ENCODE measurements around the gene KIFBP. TPM values are rescaled to one million over a fixed set of nuclear protein-coding genes. Genes with fewer than 3 reads are reported as not detected.
"Not testable (repeated sequence)": the region's sequence is repeated elsewhere in the genome, so short reads cannot be mapped to it uniquely, and the experiment has no call there.

Gene KIFBP
- total RNA-seq, 2 experiments from 2014 or later: 23.0 to 25.2 TPM

- ChIA-PET POLR2A (no interaction called here), CTCF (no interaction called here)
- Mint-ChIP-seq H3K4me1 (ENCODE audit: low read depth) (peaks cover 37% of the 10 kb centered on the region), H3K36me3 (peaks cover 72% of the 10 kb centered on the region), H3K27ac (no peak overlapping the region), H3K4me3 (no peak overlapping the region), H3K27me3 (no peaks in the 10 kb centered on the region), H3K9me3 (no peaks in the 10 kb centered on the region)
- DNase-seq: no peak
- intact Hi-C loops (cut with micrococcal nuclease): no loop called here
Measured at GRCh38 chr10:68963151-68963550, 25.5 kb upstream of the KIFBP start.

- DNase-seq: no peak
- ChIA-PET POLR2A (no interaction called here), CTCF (no interaction called here)
- H3K36me3 Mint-ChIP-seq: peaks cover 64% of the 10 kb centered on the region
- intact Hi-C loops (cut with micrococcal nuclease): no loop called here
- no peak overlapping the region for H3K27ac Mint-ChIP-seq
- no peak overlapping the region for H3K4me3 Mint-ChIP-seq
- no peaks in the 10 kb centered on the region for H3K9me3 Mint-ChIP-seq
- H3K27me3 Mint-ChIP-seq: no peaks in the 10 kb centered on the region
- H3K4me1 Mint-ChIP-seq (ENCODE audit: low read depth): peaks cover 10% of the 10 kb centered on the region
Measured at GRCh38 chr10:68973975-68974374, 14.6 kb upstream of the KIFBP start.

GRCh38 chr10:68975936-68976473 lies 12.6 kb upstream of the KIFBP start:
- H3K4me3 Mint-ChIP-seq; DNase-seq; H3K4me1 Mint-ChIP-seq (ENCODE audit: low read depth); intact Hi-C loops (cut with micrococcal nuclease); H3K27me3 Mint-ChIP-seq; H3K9me3 Mint-ChIP-seq: not testable (repeated sequence)
- CTCF ChIA-PET: interaction anchor here (1.1 kb wide), 1 partner anchor 12 kb away, joined by 3 read pairs; the partner anchor contains the start of gene KIFBP
- POLR2A ChIA-PET: interaction anchor here (0.7 kb wide), 1 partner anchor 19 kb away, joined by 6 read pairs; no protein-coding TSS in a partner anchor
- Mint-ChIP-seq H3K36me3 (peaks cover 60% of the 10 kb centered on the region), H3K27ac (peak overlapping the region; percentile 13)

GRCh38 chr10:68979738-68980137 lies 8.9 kb upstream of the KIFBP start:
- H3K9me3 Mint-ChIP-seq; H3K27ac Mint-ChIP-seq; intact Hi-C loops (cut with micrococcal nuclease); H3K4me3 Mint-ChIP-seq; DNase-seq; H3K4me1 Mint-ChIP-seq (ENCODE audit: low read depth); H3K27me3 Mint-ChIP-seq: not testable (repeated sequence)
- H3K36me3 Mint-ChIP-seq: peaks cover 59% of the 10 kb centered on the region
- POLR2A ChIA-PET: interaction anchor here (2.0 kb wide), 1 partner anchor 21 kb away, joined by 5 read pairs; no protein-coding TSS in a partner anchor
- CTCF ChIA-PET: interaction anchor here (1.6 to 1.7 kb wide), 2 partner anchors 9 to 114 kb away, joined by 4 read pairs; no protein-coding TSS in a partner anchor

- Mint-ChIP-seq H3K27me3 (no peaks in the 10 kb centered on the region), H3K36me3 (peaks cover 56% of the 10 kb centered on the region), H3K4me1 (ENCODE audit: low read depth) (peaks cover 6% of the 10 kb centered on the region), H3K27ac (no peak overlapping the region), H3K4me3 (no peak overlapping the region), H3K9me3 (no peaks in the 10 kb centered on the region)
- DNase-seq: no peak
- intact Hi-C loops (cut with micrococcal nuclease): no loop called here
- ChIA-PET POLR2A (interaction anchor here (0.6 to 2.0 kb wide), 3 partner anchors 10 to 221 kb away, joined by 3 to 5 read pairs (median 3); no protein-coding TSS in a partner anchor), CTCF (interaction anchor here (0.6 to 1.6 kb wide), 4 partner anchors 11 to 528 kb away, joined by 3 to 4 read pairs (median 4); no protein-coding TSS in a partner anchor)
Measured at GRCh38 chr10:68981074-68981473, 7.5 kb upstream of the KIFBP start.

- Mint-ChIP-seq H3K4me3 (no peak overlapping the region), H3K27ac (no peak overlapping the region), H3K9me3 (no peaks in the 10 kb centered on the region), H3K4me1 (ENCODE audit: low read depth) (peaks cover 11% of the 10 kb centered on the region), H3K36me3 (peaks cover 49% of the 10 kb centered on the region), H3K27me3 (no peaks in the 10 kb centered on the region)
- DNase-seq: no peak
- ChIA-PET POLR2A (no interaction called here), CTCF (no interaction called here)
- intact Hi-C loops (cut with micrococcal nuclease): no loop called here
Measured at GRCh38 chr10:68982389-68982788, 6.2 kb upstream of the KIFBP start.

GRCh38 chr10:68987611-68988010 lies 992 bp upstream of the KIFBP start:
- peaks cover 26% of the 10 kb centered on the region for H3K36me3 Mint-ChIP-seq
- H3K9me3 Mint-ChIP-seq: no peaks in the 10 kb centered on the region
- peaks cover 41% of the 10 kb centered on the region for H3K4me1 Mint-ChIP-seq (ENCODE audit: low read depth)
- ChIA-PET POLR2A (interaction anchor here (0.6 to 3.4 kb wide), 3 partner anchors 10 to 31 kb away, joined by 3 to 19 read pairs (median 10); partner anchors contain the start of gene DDX21), CTCF (interaction anchor here (0.9 to 3.7 kb wide), 7 partner anchors 9 to 106 kb away, joined by 3 to 26 read pairs (median 3); partner anchors contain the start of gene DDX21)
- DNase-seq: no peak
- no peaks in the 10 kb centered on the region for H3K27me3 Mint-ChIP-seq
- intact Hi-C loops (cut with micrococcal nuclease): loop anchor here (1.0 kb wide), 3 partner anchors 10 to 103 kb away; partner anchors contain the start of gene DDX21
- H3K4me3 Mint-ChIP-seq: peak overlapping the region; percentile 92
- no peak overlapping the region for H3K27ac Mint-ChIP-seq

- Mint-ChIP-seq H3K27ac (peak overlapping the region; percentile 26), H3K9me3 (no peaks in the 10 kb centered on the region), H3K4me1 (ENCODE audit: low read depth) (peaks cover 54% of the 10 kb centered on the region), H3K36me3 (peaks cover 10% of the 10 kb centered on the region), H3K4me3 (peak overlapping the region; percentile 92), H3K27me3 (no peaks in the 10 kb centered on the region)
- ChIA-PET CTCF (interaction anchor here (0.8 to 3.4 kb wide), 7 partner anchors 16 to 136 kb away, joined by 3 to 26 read pairs (median 3); partner anchors contain the start of gene DDX21), POLR2A (interaction anchor here (1.0 to 3.4 kb wide), 5 partner anchors 33 to 103 kb away, joined by 3 to 19 read pairs (median 5); partner anchors contain the start of genes DDX21 and SRGN)
- DNase-seq: no peak
- intact Hi-C loops (cut with micrococcal nuclease): no loop called here
Measured at GRCh38 chr10:68989317-68989990, 851 bp downstream of the KIFBP start.

- CTCF ChIA-PET: interaction anchor here (0.8 to 1.0 kb wide), 2 partner anchors 12 to 100 kb away, joined by 3 read pairs; no protein-coding TSS in a partner anchor
- Mint-ChIP-seq H3K27me3 (no peaks in the 10 kb centered on the region), H3K36me3 (peaks cover 5% of the 10 kb centered on the region), H3K4me3 (no peak overlapping the region), H3K4me1 (ENCODE audit: low read depth) (peaks cover 61% of the 10 kb centered on the region), H3K9me3 (no peaks in the 10 kb centered on the region), H3K27ac (peak overlapping the region; percentile 29)
- intact Hi-C loops (cut with micrococcal nuclease): loop anchor here (10.0 kb wide), 1 partner anchor 512 kb away; no protein-coding TSS in a partner anchor
- POLR2A ChIA-PET: no interaction called here
- DNase-seq: no peak
Measured at GRCh38 chr10:68992636-68993440, 4.2 kb downstream of the KIFBP start.

GRCh38 chr10:68997211-68997610 lies 8.6 kb downstream of the KIFBP start:
- ChIA-PET POLR2A (no interaction called here), CTCF (no interaction called here)
- peak overlapping the region; percentile 94 for H3K27ac Mint-ChIP-seq
- peak; percentile 33 for DNase-seq
- no peaks in the 10 kb centered on the region for H3K9me3 Mint-ChIP-seq
- no peaks in the 10 kb centered on the region for H3K27me3 Mint-ChIP-seq
- peaks cover 52% of the 10 kb centered on the region for H3K4me1 Mint-ChIP-seq (ENCODE audit: low read depth)
- H3K36me3 Mint-ChIP-seq: peaks cover 6% of the 10 kb centered on the region
- H3K4me3 Mint-ChIP-seq: peak overlapping the region; percentile 40
- intact Hi-C loops (cut with micrococcal nuclease): loop anchor here (1.0 to 10.0 kb wide), 10 partner anchors 9 to 508 kb away; partner anchors contain the start of gene KIFBP

- intact Hi-C loops (cut with micrococcal nuclease): loop anchor here (1.0 to 5.0 kb wide), 4 partner anchors 40 to 387 kb away; no protein-coding TSS in a partner anchor
- no peaks in the 10 kb centered on the region for H3K9me3 Mint-ChIP-seq
- no peak overlapping the region for H3K4me3 Mint-ChIP-seq
- H3K27ac Mint-ChIP-seq: no peak overlapping the region
- no peaks in the 10 kb centered on the region for H3K27me3 Mint-ChIP-seq
- no peak for DNase-seq
- ChIA-PET POLR2A (interaction anchor here (0.6 to 1.1 kb wide), 5 partner anchors 39 to 117 kb away, joined by 3 to 7 read pairs (median 4); no protein-coding TSS in a partner anchor), CTCF (interaction anchor here (0.5 to 5.6 kb wide), 34 partner anchors 9 to 388 kb away, joined by 3 to 159 read pairs (median 5); partner anchors contain the start of genes SRGN and SUPV3L1)
- peaks cover 2% of the 10 kb centered on the region for H3K36me3 Mint-ChIP-seq
- peaks cover 15% of the 10 kb centered on the region for H3K4me1 Mint-ChIP-seq (ENCODE audit: low read depth)
Measured at GRCh38 chr10:69004821-69005220, 16.2 kb downstream of the KIFBP start.
